DOHH2 (cell line): ENCODE data around the gene METTL26.

Experiments used
- H3F3A ChIP-seq: fragments of 200-600 bp; sonication (generic), shearing (Covaris generic); 2 replicates; pipeline ENCODE4 v1.6.0; 2016; ENCODE audit warnings: antibody characterized with exemption, mild to moderate bottlenecking; ENCODE audit not compliant: control insufficient read depth, insufficient read depth
- H3K27ac ChIP-seq: fragments of 200-600 bp; sonication (generic); 2 replicates; pipeline ENCODE4 v1.5.1; 2014; ENCODE audit warnings: low read depth, mild to moderate bottlenecking, low read length, moderate library complexity
- H3K27me3 ChIP-seq: fragments of 200-600 bp; sonication (generic); 2 replicates; pipeline ENCODE4 v1.6.1; 2014; ENCODE audit warnings: mild to moderate bottlenecking, low read length, mixed read lengths; ENCODE audit not compliant: control insufficient read depth
- H3K36me3 ChIP-seq: fragments of 200-600 bp; sonication (generic); 2 replicates; pipeline ENCODE4 v1.6.1; 2014; ENCODE audit warnings: mild to moderate bottlenecking, low read length, moderate library complexity, mixed read lengths; ENCODE audit not compliant: control insufficient read depth
- H3K4me1 ChIP-seq: fragments of 200-600 bp; sonication (generic); 2 replicates; pipeline ENCODE4 v1.6.1; 2014; ENCODE audit warnings: mild to moderate bottlenecking, low read length, mixed read lengths; ENCODE audit not compliant: control insufficient read depth
- H3K4me2 ChIP-seq: fragments of 200-600 bp; sonication (generic); 2 replicates; pipeline ENCODE4 v1.6.0; 2014; ENCODE audit warnings: mild to moderate bottlenecking, low read length, moderate library complexity
- H3K4me3 ChIP-seq: fragments of 200-600 bp; sonication (generic); 2 replicates; pipeline ENCODE4 v1.5.1; 2014; ENCODE audit warnings: mild to moderate bottlenecking, low read length, mixed read lengths
- H3K79me2 ChIP-seq: fragments of 200-600 bp; sonication (generic); 2 replicates; pipeline ENCODE4 v1.6.1; 2014; ENCODE audit warnings: mild to moderate bottlenecking, low read length, mixed read lengths; ENCODE audit not compliant: control insufficient read depth
- H3K9me2 ChIP-seq: fragments of 200-600 bp; sonication (generic); replicated peaks from 2 replicates; pipeline ENCODE4 v1.6.1; 2014; ENCODE audit warnings: mild to moderate bottlenecking, low read length, mixed read lengths; ENCODE audit not compliant: control insufficient read depth
- H3K9me3 ChIP-seq: fragments of 200-600 bp; sonication (generic); 2 replicates; pipeline ENCODE4 v1.6.1; 2014; ENCODE audit warnings: antibody characterized with exemption, low read length, mixed read lengths; ENCODE audit not compliant: control insufficient read depth, insufficient read depth
- H4K20me1 ChIP-seq: fragments of 200-600 bp; sonication (generic); 2 replicates; pipeline ENCODE4 v1.6.0; 2014; ENCODE audit warnings: low read depth, mild to moderate bottlenecking, antibody characterized with exemption, low read length, moderate library complexity; ENCODE audit not compliant: control insufficient read depth, insufficient read depth
- EZH2phosphoT487 ChIP-seq: fragments of 200-600 bp; sonication (generic); IDR thresholded peaks from 2 replicates; pipeline ENCODE4 v1.6.1; 2017; ENCODE audit warnings: borderline replicate concordance, mild to moderate bottlenecking, antibody characterized with exemption, low read length, moderate library complexity, mixed read lengths
- TF ChIP-seq, protein P1 (sequence below): fragments of 200-600 bp; sonication (generic); IDR thresholded peaks from one replicate; pipeline ENCODE4 v1.5.1; 2014; ENCODE audit warnings: antibody characterized with exemption, mild to moderate bottlenecking, low read depth, low read length; ENCODE audit not compliant: poor library complexity, severe bottlenecking

The METTL26 gene

DNA sequence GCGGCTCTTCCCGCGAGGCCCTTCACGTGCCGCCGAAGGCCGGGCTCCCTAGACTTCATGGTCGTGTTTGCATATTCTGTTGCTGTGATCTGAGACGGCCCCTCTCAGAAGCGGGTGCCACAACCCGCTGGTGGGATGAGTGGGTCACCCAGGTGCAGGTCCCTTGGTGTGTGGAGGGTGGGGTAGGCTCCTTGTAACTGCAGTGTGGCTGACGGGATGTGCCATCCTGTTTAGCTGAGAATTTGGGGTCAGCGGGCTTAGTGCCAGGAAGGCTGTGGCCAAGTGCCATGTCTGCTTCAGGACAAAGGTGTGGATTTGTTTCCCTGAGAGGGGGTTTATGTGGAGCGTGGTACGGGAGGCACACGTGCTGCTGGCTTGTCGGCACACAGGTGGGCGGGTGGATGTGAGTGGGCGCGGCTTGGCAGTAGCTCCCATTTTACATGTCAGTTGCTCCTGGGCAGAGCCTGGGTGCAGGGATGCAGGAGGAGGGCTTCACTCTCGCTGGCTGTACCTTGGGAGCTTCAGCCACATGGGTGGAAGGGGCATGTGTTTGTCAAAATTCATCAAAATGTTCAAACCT lies 14.5 kb downstream of the METTL26 start:
- Histone ChIP-seq H3K36me3 (no peaks in the 10 kb centered on the region), H3K27ac (no peak overlapping the region), H3K79me2 (no peaks in the 10 kb centered on the region), H3K9me2 (no peaks in the 10 kb centered on the region), H3K4me3 (no peak overlapping the region), H3K27me3 (no peaks in the 10 kb centered on the region), H4K20me1 (no peaks in the 10 kb centered on the region), H3K9me3 (no peaks in the 10 kb centered on the region), H3K4me2 (no peak overlapping the region), H3K4me1 (no peaks in the 10 kb centered on the region), H3F3A (no peaks in the 10 kb centered on the region)
- no peak for TF ChIP-seq EZH2phosphoT487
- TF ChIP-seq, protein P1, sequence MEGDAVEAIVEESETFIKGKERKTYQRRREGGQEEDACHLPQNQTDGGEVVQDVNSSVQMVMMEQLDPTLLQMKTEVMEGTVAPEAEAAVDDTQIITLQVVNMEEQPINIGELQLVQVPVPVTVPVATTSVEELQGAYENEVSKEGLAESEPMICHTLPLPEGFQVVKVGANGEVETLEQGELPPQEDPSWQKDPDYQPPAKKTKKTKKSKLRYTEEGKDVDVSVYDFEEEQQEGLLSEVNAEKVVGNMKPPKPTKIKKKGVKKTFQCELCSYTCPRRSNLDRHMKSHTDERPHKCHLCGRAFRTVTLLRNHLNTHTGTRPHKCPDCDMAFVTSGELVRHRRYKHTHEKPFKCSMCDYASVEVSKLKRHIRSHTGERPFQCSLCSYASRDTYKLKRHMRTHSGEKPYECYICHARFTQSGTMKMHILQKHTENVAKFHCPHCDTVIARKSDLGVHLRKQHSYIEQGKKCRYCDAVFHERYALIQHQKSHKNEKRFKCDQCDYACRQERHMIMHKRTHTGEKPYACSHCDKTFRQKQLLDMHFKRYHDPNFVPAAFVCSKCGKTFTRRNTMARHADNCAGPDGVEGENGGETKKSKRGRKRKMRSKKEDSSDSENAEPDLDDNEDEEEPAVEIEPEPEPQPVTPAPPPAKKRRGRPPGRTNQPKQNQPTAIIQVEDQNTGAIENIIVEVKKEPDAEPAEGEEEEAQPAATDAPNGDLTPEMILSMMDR, result no peak

DNA sequence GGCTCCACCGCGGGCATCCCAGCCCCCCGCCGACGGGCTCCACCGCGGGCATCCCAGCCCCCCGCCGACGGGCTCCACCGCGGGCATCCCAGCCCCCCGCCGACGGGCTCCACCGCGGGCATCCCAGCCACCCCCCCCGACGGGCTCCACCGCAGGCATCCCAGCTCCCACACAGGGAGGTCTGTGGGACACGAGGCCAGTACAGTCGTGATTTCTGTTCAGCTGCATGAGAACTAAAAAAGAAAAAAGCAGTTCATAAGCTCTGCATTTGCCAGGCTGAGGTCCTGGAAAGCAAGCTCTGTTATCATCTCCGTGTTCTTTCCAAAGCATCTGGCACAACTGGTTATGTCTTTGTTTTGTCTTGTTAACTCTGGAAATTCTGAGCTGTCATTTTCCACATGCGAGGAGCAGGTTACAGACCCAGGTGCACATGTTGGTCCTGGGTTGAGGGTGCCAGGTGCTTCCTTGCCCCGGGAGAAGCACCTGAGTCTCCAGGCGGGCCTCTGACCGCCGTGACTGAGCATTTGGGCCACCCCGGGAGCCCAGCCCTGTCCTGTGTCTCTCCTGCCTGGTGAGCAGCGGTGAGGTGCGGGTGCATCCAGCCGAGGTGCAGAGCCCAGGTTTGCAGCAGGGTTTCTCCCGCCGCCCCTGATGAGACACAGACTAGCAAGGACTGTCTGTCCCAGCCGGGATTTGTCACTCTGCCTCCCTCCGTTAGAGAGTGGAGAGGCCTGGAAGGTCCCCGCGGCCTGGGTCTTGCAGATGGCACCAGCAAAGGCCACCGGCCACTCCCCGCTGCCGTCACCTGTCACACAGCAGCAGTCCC lies 15.2 kb downstream of the METTL26 start:
- TF ChIP-seq EZH2phosphoT487, result no peak
- TF ChIP-seq, protein P1, result no peak
- Histone ChIP-seq H3K4me3 (no peak overlapping the region), H3K9me2 (no peaks in the 10 kb centered on the region), H3K27ac (no peak overlapping the region), H3K4me2 (no peak overlapping the region), H3K36me3 (no peaks in the 10 kb centered on the region), H3K79me2 (no peaks in the 10 kb centered on the region), H4K20me1 (no peaks in the 10 kb centered on the region), H3K27me3 (no peaks in the 10 kb centered on the region), H3F3A (no peaks in the 10 kb centered on the region), H3K9me3 (no peaks in the 10 kb centered on the region), H3K4me1 (no peaks in the 10 kb centered on the region)

DNA sequence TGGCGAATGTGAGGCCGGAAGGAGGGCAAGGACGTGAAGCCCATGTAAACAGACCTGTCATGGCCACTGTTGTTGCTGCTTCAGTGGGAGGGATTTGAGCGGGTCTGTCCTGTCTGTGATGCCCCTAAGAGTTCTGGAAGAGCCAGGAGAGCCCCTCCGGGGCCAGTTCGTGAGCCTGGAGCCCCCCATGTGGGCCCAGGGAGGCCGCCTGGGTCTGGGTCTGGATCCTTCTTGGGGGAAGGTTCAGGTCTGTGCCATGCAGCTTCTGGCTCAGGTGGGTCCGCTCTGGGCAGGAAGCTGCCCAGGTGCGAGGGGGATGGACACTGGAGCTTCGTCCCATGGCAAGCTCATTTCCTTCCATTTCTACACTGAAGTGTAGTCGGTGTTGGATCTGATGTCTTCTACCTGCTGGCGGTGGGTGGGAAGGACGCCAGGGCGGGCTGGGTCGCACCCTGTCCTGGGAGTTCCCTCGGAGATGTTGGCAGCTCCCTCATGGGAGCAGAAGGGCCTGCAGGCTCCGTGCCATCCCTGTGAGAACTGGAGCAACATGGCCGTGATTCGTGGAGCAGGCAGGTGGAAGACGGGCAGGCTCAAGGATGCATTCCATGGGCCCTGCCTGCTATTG lies 16.5 kb downstream of the METTL26 start:
- Histone ChIP-seq H3K4me1 (no peaks in the 10 kb centered on the region), H3K9me2 (no peaks in the 10 kb centered on the region), H3K27ac (no peak overlapping the region), H3K27me3 (no peaks in the 10 kb centered on the region), H3K79me2 (no peaks in the 10 kb centered on the region), H3F3A (no peaks in the 10 kb centered on the region), H3K4me3 (no peak overlapping the region), H3K36me3 (no peaks in the 10 kb centered on the region), H3K4me2 (no peak overlapping the region), H3K9me3 (no peaks in the 10 kb centered on the region), H4K20me1 (no peaks in the 10 kb centered on the region)
- TF ChIP-seq, protein P1, result no peak
- no peak for TF ChIP-seq EZH2phosphoT487
